ENCODE data around the gene GIMD1. TPM values are rescaled to one million over a fixed set of nuclear protein-coding genes. Genes with fewer than 3 reads are reported as not detected.
A peak's percentile ranks its signal among the peaks of the same experiment; 100 is the strongest.
"Not testable (repeated sequence)": the region's sequence is repeated elsewhere in the genome, so short reads cannot be mapped to it uniquely, and the experiment has no call there.

The GIMD1 gene
- total RNA-seq, 1 experiment from 2014 or later, result not detected

DNA sequence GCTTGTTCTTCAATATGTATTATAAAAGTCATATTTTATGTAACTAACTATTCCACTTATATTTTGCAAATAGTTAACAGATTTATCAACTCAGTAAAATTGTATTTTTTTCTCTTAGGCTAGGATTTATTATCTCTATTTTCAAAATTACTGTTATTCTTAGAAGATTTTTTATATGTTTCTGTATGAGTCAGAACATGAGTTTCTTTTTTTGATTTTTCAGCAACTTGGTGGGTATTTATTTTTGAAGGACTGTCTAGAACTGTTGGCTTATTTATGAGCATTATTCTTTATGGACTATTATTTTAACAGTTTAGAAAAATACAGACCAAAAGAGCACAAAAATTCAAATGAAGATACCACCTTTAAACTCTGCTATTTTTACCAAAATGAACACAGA is 45.5 kb downstream of the GIMD1 start:
- Histone ChIP-seq H3K27ac (ENCODE audit: insufficient read length, low read depth, low read length) (no peak overlapping the region), H2BK5ac (ENCODE audit: insufficient read length, low read length) (no peak overlapping the region), H3K56ac (ENCODE audit: insufficient read length, low read depth, low read length) (no peak overlapping the region), H3K79me2 (ENCODE audit: insufficient read depth, low read length) (no peaks in the 10 kb centered on the region; the same call in 1 of the 2 replicates), H2BK15ac (ENCODE audit: low read depth, low read length) (no peak overlapping the region), H3K23me2 (ENCODE audit: insufficient read length, low read depth, low read length, poor library complexity, severe bottlenecking) (no peaks in the 10 kb centered on the region), H3K14ac (ENCODE audit: insufficient read depth, low read length) (no peak overlapping the region), H3K9me3 (ENCODE audit: control insufficient read depth, low read depth, low read length) (no peaks in the 10 kb centered on the region), H3K79me1 (ENCODE audit: insufficient read depth, low read depth, low read length, poor library complexity, severe bottlenecking) (no peaks in the 10 kb centered on the region), H4K5ac (ENCODE audit: insufficient read length, low read depth, low read length) (no peak overlapping the region), H3K18ac (ENCODE audit: insufficient read length, low read depth, low read length) (no peak overlapping the region), H4K20me1 (ENCODE audit: control insufficient read depth, insufficient read depth, insufficient read length) (no peaks in the 10 kb centered on the region), H3K23ac (ENCODE audit: insufficient read length, low read depth, low read length) (no peak overlapping the region), H2BK120ac (ENCODE audit: low read depth, low read length, poor library complexity, severe bottlenecking) (no peak overlapping the region), H3K27me3 (ENCODE audit: insufficient read depth, low read length) (no peaks in the 10 kb centered on the region), H3K4ac (ENCODE audit: low read depth, low read length) (no peak overlapping the region), H2BK20ac (ENCODE audit: low read depth, low read length, poor library complexity, severe bottlenecking) (no peak overlapping the region), H3K9ac (ENCODE audit: extremely low read depth, insufficient read length, low read length) (no peak overlapping the region), H4K91ac (ENCODE audit: insufficient read length, low read depth, low read length) (no peak overlapping the region), H2BK12ac (ENCODE audit: insufficient read length, low read depth, low read length) (no peak overlapping the region), H3T11ph (ENCODE audit: low read length) (no peak overlapping the region), H2AFZ (ENCODE audit: low read length) (no peak overlapping the region), H3K4me2 (ENCODE audit: insufficient read depth, insufficient read length, low read length) (no peak overlapping the region), H3K4me1 (ENCODE audit: insufficient read depth, low read length) (no peaks in the 10 kb centered on the region), H2AK5ac (ENCODE audit: insufficient read length, low read length) (no peak overlapping the region), H4K8ac (replicated peaks; ENCODE audit: insufficient read length, low read depth, low read length) (no peak overlapping the region)
- H3K27me3 Mint-ChIP-seq (ENCODE audit: low read depth), result no peaks in the 10 kb centered on the region
- TF ChIP-seq, protein P1, sequence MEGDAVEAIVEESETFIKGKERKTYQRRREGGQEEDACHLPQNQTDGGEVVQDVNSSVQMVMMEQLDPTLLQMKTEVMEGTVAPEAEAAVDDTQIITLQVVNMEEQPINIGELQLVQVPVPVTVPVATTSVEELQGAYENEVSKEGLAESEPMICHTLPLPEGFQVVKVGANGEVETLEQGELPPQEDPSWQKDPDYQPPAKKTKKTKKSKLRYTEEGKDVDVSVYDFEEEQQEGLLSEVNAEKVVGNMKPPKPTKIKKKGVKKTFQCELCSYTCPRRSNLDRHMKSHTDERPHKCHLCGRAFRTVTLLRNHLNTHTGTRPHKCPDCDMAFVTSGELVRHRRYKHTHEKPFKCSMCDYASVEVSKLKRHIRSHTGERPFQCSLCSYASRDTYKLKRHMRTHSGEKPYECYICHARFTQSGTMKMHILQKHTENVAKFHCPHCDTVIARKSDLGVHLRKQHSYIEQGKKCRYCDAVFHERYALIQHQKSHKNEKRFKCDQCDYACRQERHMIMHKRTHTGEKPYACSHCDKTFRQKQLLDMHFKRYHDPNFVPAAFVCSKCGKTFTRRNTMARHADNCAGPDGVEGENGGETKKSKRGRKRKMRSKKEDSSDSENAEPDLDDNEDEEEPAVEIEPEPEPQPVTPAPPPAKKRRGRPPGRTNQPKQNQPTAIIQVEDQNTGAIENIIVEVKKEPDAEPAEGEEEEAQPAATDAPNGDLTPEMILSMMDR (conservative IDR thresholded peaks at IDR 0.05), result no peak
- H3K4me3 Mint-ChIP-seq, result no peak overlapping the region
- no peak overlapping the region for H3K27ac Mint-ChIP-seq
- H3K36me3 Mint-ChIP-seq (ENCODE audit: insufficient read depth in 1 of 3, low read depth in 3 of 3), result peaks cover 20 to 31% (median 30%) of the 10 kb centered on the region in 3 experiments; a peak in 6 of 7 replicates
- DNase-seq, result no peak
- peaks cover 13 to 15% of the 10 kb centered on the region in 2 experiments for H3K9me3 Mint-ChIP-seq
- H3K4me1 Mint-ChIP-seq, result peaks cover 9 to 10% of the 10 kb centered on the region in 2 experiments

DNA sequence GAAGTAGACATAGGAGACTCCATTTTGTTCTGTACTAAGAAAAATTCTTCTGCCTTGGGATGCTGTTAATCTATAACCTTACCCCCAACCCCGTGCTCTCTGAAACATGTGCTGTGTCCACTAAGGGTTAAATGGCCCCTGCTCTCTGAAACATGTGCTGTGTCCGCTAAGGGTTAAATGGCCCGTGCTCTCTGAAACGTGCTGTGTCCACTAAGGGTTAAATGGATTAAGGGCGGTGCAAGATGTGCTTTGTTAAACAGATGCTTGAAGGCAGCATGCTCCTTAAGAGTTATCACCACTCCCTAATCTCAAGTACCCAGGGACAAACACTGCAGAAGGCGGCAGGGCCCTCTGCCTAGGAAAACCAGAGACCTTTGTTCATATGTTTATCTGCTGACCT is 46.8 kb downstream of the GIMD1 start:
- H3K27me3 ChIP-seq (ENCODE audit: insufficient read depth, low read length); H4K20me1 ChIP-seq (ENCODE audit: control insufficient read depth, insufficient read depth, insufficient read length); H3K56ac ChIP-seq (ENCODE audit: insufficient read length, low read depth, low read length); H4K8ac ChIP-seq (replicated peaks; ENCODE audit: insufficient read length, low read depth, low read length); H2BK120ac ChIP-seq (ENCODE audit: low read depth, low read length, poor library complexity, severe bottlenecking); H3K27ac ChIP-seq (ENCODE audit: insufficient read length, low read depth, low read length); H3K23ac ChIP-seq (ENCODE audit: insufficient read length, low read depth, low read length); DNase-seq; H3K9ac ChIP-seq (ENCODE audit: extremely low read depth, insufficient read length, low read length); H3K18ac ChIP-seq (ENCODE audit: insufficient read length, low read depth, low read length); H3K4me2 ChIP-seq (ENCODE audit: insufficient read depth, insufficient read length, low read length); H2AFZ ChIP-seq (ENCODE audit: low read length); H3K79me1 ChIP-seq (ENCODE audit: insufficient read depth, low read depth, low read length, poor library complexity, severe bottlenecking); H3K4me3 Mint-ChIP-seq; H2BK15ac ChIP-seq (ENCODE audit: low read depth, low read length); H2AK5ac ChIP-seq (ENCODE audit: insufficient read length, low read length); H4K91ac ChIP-seq (ENCODE audit: insufficient read length, low read depth, low read length); H2BK5ac ChIP-seq (ENCODE audit: insufficient read length, low read length); H2BK12ac ChIP-seq (ENCODE audit: insufficient read length, low read depth, low read length); H3K9me3 ChIP-seq (ENCODE audit: control insufficient read depth, low read depth, low read length); H3K23me2 ChIP-seq (ENCODE audit: insufficient read length, low read depth, low read length, poor library complexity, severe bottlenecking); H3K14ac ChIP-seq (ENCODE audit: insufficient read depth, low read length); H3T11ph ChIP-seq (ENCODE audit: low read length); H2BK20ac ChIP-seq (ENCODE audit: low read depth, low read length, poor library complexity, severe bottlenecking); H3K4me1 ChIP-seq (ENCODE audit: insufficient read depth, low read length); H3K4ac ChIP-seq (ENCODE audit: low read depth, low read length); H3K27me3 Mint-ChIP-seq (ENCODE audit: low read depth); H4K5ac ChIP-seq (ENCODE audit: insufficient read length, low read depth, low read length): not testable (repeated sequence)
- Mint-ChIP-seq H3K4me1 (peaks cover 9 to 10% of the 10 kb centered on the region in 2 experiments), H3K36me3 (ENCODE audit: insufficient read depth in 1 of 3, low read depth in 3 of 3) (peaks cover 18 to 22% (median 20%) of the 10 kb centered on the region in 3 experiments; a peak in 6 of 7 replicates), H3K9me3 (peaks cover 13 to 15% of the 10 kb centered on the region in 2 experiments), H3K27ac (0 out of 7 replicates have a peak overlapping the region, but pooled peaks of 1 of the 3 experiments have one; percentile 83)
- H3K79me2 ChIP-seq (ENCODE audit: insufficient read depth, low read length), result peaks cover 10% of the 10 kb centered on the region; the same call in 1 of the 2 replicates
- WGBS (ENCODE audit: extremely low coverage, insufficient read length, low lambda C conversion rate), result no CpG with 5 or more reads among the region's 6 CpGs
